ENCODE results near the gene FCER2.
A peak's percentile ranks its signal among the peaks of the same experiment; 100 is the strongest.

GRCh38 chr19:7652061-7652641 lies 49.8 kb downstream of the FCER2 start:
- TF ChIP-seq, protein P1, sequence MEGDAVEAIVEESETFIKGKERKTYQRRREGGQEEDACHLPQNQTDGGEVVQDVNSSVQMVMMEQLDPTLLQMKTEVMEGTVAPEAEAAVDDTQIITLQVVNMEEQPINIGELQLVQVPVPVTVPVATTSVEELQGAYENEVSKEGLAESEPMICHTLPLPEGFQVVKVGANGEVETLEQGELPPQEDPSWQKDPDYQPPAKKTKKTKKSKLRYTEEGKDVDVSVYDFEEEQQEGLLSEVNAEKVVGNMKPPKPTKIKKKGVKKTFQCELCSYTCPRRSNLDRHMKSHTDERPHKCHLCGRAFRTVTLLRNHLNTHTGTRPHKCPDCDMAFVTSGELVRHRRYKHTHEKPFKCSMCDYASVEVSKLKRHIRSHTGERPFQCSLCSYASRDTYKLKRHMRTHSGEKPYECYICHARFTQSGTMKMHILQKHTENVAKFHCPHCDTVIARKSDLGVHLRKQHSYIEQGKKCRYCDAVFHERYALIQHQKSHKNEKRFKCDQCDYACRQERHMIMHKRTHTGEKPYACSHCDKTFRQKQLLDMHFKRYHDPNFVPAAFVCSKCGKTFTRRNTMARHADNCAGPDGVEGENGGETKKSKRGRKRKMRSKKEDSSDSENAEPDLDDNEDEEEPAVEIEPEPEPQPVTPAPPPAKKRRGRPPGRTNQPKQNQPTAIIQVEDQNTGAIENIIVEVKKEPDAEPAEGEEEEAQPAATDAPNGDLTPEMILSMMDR (IDR thresholded peaks at IDR 0.05) = peak; percentile 88 to 95 (median 90)
- TF ChIP-seq POLR2A (IDR thresholded peaks at IDR 0.05) = no peak
